Heart left ventricle (tissue), 16 donors: ENCODE results near the gene SLC22A15. TPM values are rescaled to one million over a fixed set of nuclear protein-coding genes. Genes with fewer than 3 reads are reported as not detected.

Source experiments
- ATAC-seq, 4 donors: fragments of 200-7000 bp; cut with Tn5 transposase; one replicate each; pipeline ENCODE4 v1.9.1; 2020 to 2022; ENCODE audit warnings: moderate library complexity in 4 of 4, mild to moderate bottlenecking in 3 of 4, moderate number of reproducible peaks in 1 of 4
- DNase-seq, 5 donors: peaks; one replicate each; pipeline ENCODE4 v3.0.0-alpha.2; 2020
- H3K27ac ChIP-seq, 12 donors: fragments of 200-600 bp; sonication (generic) in 4 of 12; one replicate each; pipeline versions ENCODE4 v1.5.0 to v1.8.0; 2016 to 2022; ENCODE audit warnings: mild to moderate bottlenecking in 2 of 12
- H3K27me3 ChIP-seq, 9 donors: fragments of 200-600 bp; sonication (generic) in 2 of 9; one replicate each; pipeline versions ENCODE4 v1.5.1 to v1.8.0; 2016 to 2022; ENCODE audit warnings: mild to moderate bottlenecking in 3 of 9
- H3K36me3 ChIP-seq, 9 donors: fragments of 200-600 bp; sonication (generic) in 2 of 9; one replicate each; pipeline versions ENCODE4 v1.5.0 to v1.8.0; 2018 to 2022; ENCODE audit warnings: mild to moderate bottlenecking in 2 of 9
- H3K4me1 ChIP-seq, 12 donors: fragments of 200-600 bp; sonication (generic) in 4 of 12; one replicate each; pipeline versions ENCODE4 v1.5.0 to v1.8.0; 2016 to 2022; ENCODE audit warnings: mild to moderate bottlenecking in 3 of 12
- H3K4me3 ChIP-seq, 12 donors: fragments of 200-600 bp; sonication (generic) in 4 of 12; one replicate each; pipeline versions ENCODE4 v1.5.0 to v1.8.0; 2017 to 2022; ENCODE audit warnings: mild to moderate bottlenecking in 9 of 12, moderate library complexity in 4 of 12
- H3K9me3 ChIP-seq, 12 donors: fragments of 200-600 bp; sonication (generic) in 4 of 12; one replicate each; pipeline versions ENCODE4 v1.5.0 to v1.8.0; 2016 to 2022; ENCODE audit warnings: mild to moderate bottlenecking in 1 of 12
- POLR2A ChIP-seq, 2 donors: fragments of 450-650 bp; IDR thresholded peaks; one replicate each; pipeline ENCODE4 v1.6.1; 2017; ENCODE audit warnings: antibody characterized with exemption in 2 of 2, mild to moderate bottlenecking in 2 of 2, moderate library complexity in 2 of 2
- WGBS, 4 donors: extraction: QIAGEN DNeasy Blood & Tissue Kit in 2 of 4; methylation state at CpG; one replicate each; pipeline versions ENCODE4 v1.1.5 to v1.1.7; 2013 to 2018; 5-methylcytosine and 5-hydroxymethylcytosine counted together
- intact Hi-C, 10 donors: fragments of 100-400 bp; cut with DNase I; formaldehyde crosslinking; loops; one replicate each; pipeline versions ENCODE4 v1.11.1 to v1.14.2; 2022
- polyA plus RNA-seq, 2 donors: library from polyadenylated mRNA; stranded (reverse); fragments of 200-250 nt; gene quantifications; one replicate each; pipeline ENCODE4 v1.2.3, GENCODE V29; 2013
- total RNA-seq, 9 donors: library from RNA; depleted of rRNA in 2 of 9; stranded (reverse); fragments of >200 nt in 2 of 9; fragmentation: NEBNext Ultra II Directional in 3 of 9; extraction: Animal tissue kit (Norgen Biotek cat#: 25700) in 3 of 9; gene quantifications; one replicate each; pipeline versions ENCODE4 v1.1.0 to v1.2.4, GENCODE V29; 2016 to 2023
- TF ChIP-seq, protein P1 (sequence below), 12 donors: fragments of 200-600 bp; sonication (generic) in 4 of 12; IDR thresholded peaks; one replicate each; pipeline versions ENCODE4 v1.5.0 to v1.8.0; 2018 to 2022; ENCODE audit warnings: antibody characterized with exemption in 12 of 12, mild to moderate bottlenecking in 5 of 12
- donor health status: ischemic (EF 13 %, LVEDD 7.1; RV severe dilation, severe dysfunction).
- donor health status: healthy with polysubstance abuse.
- donor health status: DM: no; HTN: yes; CAD: no.
- donor health status: DM: no; HTN: no; CAD: no.
- donor health status: ischemic (EF 25% LVEDD 6.9; RV normal size, moderate dysfunction).
- donor health status: ischemic (EF 25% LVEDD 5.7; RV mildly dilated, moderate dysfunction).
- donor health status: healthy.
- donor health status: DM: yes; HTN: yes; CAD: no.
- donor health status: ischemic (EF 35%, LVEDD 5.7; RV mildly dilated, moderate dysfunction).
- donor health status: nonischemic (EF 11% LVEDD 7.7; RV severe dilation, severe dysfunction).
- donor health status: DM: yes; HTN: yes; CAD: no.
- donor health status: PGD.
- donor health status: ischemic (EF 29% LVEDD 5.4; RV normal size, mild dysfunction).
- donor health status: nonischemic (EF 23%, LVEDD 6.1; RV moderate dilation, normal function).

SLC22A15 gene
- total and polyA plus RNA-seq, 11 donors = 2.7 to 9.4 (median 7.9) TPM

DNA sequence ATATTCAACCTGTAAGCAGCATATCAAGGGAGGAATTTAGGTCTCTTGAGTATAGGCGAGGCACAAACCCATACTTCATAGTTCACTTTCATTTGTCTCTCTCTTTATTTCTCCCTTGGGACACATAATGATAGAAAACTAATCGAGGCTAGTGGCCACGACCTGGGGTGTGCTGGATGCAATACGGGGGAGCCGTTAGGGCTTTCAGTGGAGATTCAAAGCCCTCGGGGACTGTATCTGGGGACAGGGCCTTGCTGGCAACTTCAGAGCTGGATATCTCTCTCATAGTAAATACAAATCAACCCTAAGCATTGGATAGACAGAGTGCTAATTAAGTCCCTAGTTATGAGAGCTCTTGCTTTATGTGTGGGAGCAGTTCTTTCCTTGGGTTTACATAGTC is 36.9 kb upstream of the SLC22A15 start:
- H3K9me3 ChIP-seq = no peaks in the 10 kb centered on the region
- intact Hi-C loops = no loop called here
- H3K4me3 ChIP-seq = no peak overlapping the region
- 72 to 85% (median 76%) methylated on average over 6 of the region's 6 CpGs for WGBS, 4 donors
- DNase-seq (no peak), ATAC-seq (no peak)
- H3K4me1 ChIP-seq = no peaks in the 10 kb centered on the region
- TF ChIP-seq, protein P1, sequence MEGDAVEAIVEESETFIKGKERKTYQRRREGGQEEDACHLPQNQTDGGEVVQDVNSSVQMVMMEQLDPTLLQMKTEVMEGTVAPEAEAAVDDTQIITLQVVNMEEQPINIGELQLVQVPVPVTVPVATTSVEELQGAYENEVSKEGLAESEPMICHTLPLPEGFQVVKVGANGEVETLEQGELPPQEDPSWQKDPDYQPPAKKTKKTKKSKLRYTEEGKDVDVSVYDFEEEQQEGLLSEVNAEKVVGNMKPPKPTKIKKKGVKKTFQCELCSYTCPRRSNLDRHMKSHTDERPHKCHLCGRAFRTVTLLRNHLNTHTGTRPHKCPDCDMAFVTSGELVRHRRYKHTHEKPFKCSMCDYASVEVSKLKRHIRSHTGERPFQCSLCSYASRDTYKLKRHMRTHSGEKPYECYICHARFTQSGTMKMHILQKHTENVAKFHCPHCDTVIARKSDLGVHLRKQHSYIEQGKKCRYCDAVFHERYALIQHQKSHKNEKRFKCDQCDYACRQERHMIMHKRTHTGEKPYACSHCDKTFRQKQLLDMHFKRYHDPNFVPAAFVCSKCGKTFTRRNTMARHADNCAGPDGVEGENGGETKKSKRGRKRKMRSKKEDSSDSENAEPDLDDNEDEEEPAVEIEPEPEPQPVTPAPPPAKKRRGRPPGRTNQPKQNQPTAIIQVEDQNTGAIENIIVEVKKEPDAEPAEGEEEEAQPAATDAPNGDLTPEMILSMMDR (IDR thresholded peaks at IDR 0.05) = no peak
- no peak for TF ChIP-seq POLR2A (IDR thresholded peaks at IDR 0.05)
- no peaks in the 10 kb centered on the region for H3K27me3 ChIP-seq
- H3K27ac ChIP-seq = no peak overlapping the region
- H3K36me3 ChIP-seq = no peaks in the 10 kb centered on the region

DNA sequence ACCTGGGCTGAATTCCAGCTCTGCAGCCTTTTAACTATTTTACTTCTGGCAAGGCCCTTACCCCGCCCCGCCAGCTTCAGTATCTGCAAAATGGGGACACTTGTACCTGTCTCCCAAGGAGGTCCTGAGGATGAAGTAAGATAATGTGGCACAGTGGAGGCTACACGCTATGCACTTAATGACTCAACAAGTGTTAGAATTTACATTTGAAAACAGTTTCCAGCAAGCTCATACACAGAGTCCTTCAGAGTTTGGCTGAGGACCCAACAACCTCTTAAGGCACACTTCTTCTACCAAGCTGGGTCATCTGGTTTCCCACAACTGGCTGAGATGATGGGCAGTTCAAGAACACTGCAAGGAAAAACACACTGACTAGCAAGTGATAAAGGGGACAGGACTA is 30.2 kb upstream of the SLC22A15 start:
- intact Hi-C loops = no loop called here
- 42 to 98% (median 60%) methylated on average over 3 of the region's 3 CpGs for WGBS, 4 donors
- no peak for TF ChIP-seq POLR2A (IDR thresholded peaks at IDR 0.05)
- TF ChIP-seq, protein P1 (IDR thresholded peaks at IDR 0.05) = no peak
- H3K4me3 ChIP-seq = no peak overlapping the region
- no peaks in the 10 kb centered on the region for H3K9me3 ChIP-seq
- H3K27me3 ChIP-seq = peaks cover 0 to 4% (median 0%) of the 10 kb centered on the region in 9 donors
- DNase-seq (no peak), ATAC-seq (no peak)
- H3K4me1 ChIP-seq = no peaks in the 10 kb centered on the region
- no peak overlapping the region for H3K27ac ChIP-seq
- H3K36me3 ChIP-seq = no peaks in the 10 kb centered on the region

DNA sequence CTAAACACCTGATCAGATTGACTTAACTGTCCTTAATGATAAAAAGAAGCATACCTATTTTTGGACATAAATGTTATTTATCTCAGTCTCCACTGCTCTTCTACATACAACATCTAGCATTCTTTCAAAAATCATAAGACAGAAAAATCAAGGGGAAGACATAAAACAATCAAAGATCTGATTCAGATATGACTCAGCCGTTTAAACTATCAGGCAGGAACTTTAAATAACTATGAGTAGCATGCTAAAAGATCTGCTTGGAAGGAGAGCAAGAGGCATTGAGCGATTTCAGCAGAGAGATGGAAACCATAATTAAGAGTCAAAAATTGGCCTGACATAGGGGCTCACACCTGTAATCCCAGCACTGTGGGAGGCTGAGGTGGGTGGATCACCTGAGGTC is 27.2 kb upstream of the SLC22A15 start:
- 57 to 65% (median 63%) methylated on average over 2 of the region's 2 CpGs for WGBS, 4 donors
- Histone ChIP-seq H3K9me3 (no peaks in the 10 kb centered on the region), H3K27ac (no peak overlapping the region), H3K4me1 (peaks cover 0 to 5% (median 0%) of the 10 kb centered on the region in 12 donors), H3K27me3 (peaks cover 0 to 4% (median 0%) of the 10 kb centered on the region in 9 donors), H3K4me3 (no peak overlapping the region), H3K36me3 (no peaks in the 10 kb centered on the region)
- no peak for TF ChIP-seq POLR2A (IDR thresholded peaks at IDR 0.05)
- TF ChIP-seq, protein P1 (IDR thresholded peaks at IDR 0.05) = no peak
- no peak for ATAC-seq
- intact Hi-C loops = no loop called here
- DNase-seq = no peak

DNA sequence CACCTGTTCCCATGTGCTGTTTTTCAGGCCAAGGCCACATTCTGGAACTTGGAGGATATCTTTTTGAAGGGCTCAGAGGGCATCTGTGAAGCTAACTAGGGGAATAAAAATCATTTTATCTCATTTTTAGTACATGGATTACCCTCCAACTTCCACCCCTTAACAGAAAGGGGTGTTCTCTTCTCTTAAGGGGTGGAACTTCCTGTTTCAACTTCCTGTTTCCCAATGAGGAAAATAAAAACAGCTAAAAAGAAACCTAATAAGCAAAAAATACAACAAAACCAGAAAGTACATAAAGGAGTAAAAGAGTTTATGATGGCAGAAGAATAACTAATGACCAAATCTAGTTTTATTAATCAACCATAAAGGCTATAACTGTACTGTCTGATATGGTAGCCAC is 24.8 kb upstream of the SLC22A15 start:
- intact Hi-C loops = no loop called here
- ATAC-seq = no peak

More for the DNA sequence above, 24.8 kb upstream of the SLC22A15 start:
- TF ChIP-seq POLR2A (IDR thresholded peaks at IDR 0.05) = no peak
- TF ChIP-seq, protein P1 (IDR thresholded peaks at IDR 0.05) = no peak
- H3K4me3 ChIP-seq = no peak overlapping the region
- no peak for DNase-seq
- H3K9me3 ChIP-seq = no peaks in the 10 kb centered on the region
- H3K36me3 ChIP-seq = no peaks in the 10 kb centered on the region
- no peak overlapping the region for H3K27ac ChIP-seq
- peaks cover 0 to 5% (median 0%) of the 10 kb centered on the region in 12 donors for H3K4me1 ChIP-seq
- H3K27me3 ChIP-seq = peaks cover 0 to 4% (median 0%) of the 10 kb centered on the region in 9 donors
